NB4 (cell line): ENCODE measurements around the gene ASB18.
A peak's percentile ranks its signal among the peaks of the same experiment; 100 is the strongest.

ENCODE experiments used
- DNase-seq: peaks from one replicate; pipeline ENCODE4 v3.0.0; 2010; ENCODE audit warnings: low read depth
- H3K4me3 ChIP-seq: one replicate; pipeline ENCODE4 v1.5.1; 2011; ENCODE audit warnings: mild to moderate bottlenecking, low read depth, low read length, moderate library complexity
- CTCF ChIP-seq: IDR thresholded peaks from one replicate; pipeline ENCODE4 v1.5.1; 2012; ENCODE audit warnings: low read depth, low read length
- MYC ChIP-seq: IDR thresholded peaks from 2 replicates; pipeline ENCODE4 v1.6.1; 2011; ENCODE audit warnings: low read depth, low read length
- POLR2A ChIP-seq: IDR thresholded peaks from 2 replicates; pipeline ENCODE4 v1.6.1; 2011; ENCODE audit warnings: mild to moderate bottlenecking; ENCODE audit not compliant: insufficient read length; ENCODE audit errors: extremely low read depth
- TF ChIP-seq, protein P1 (sequence below): IDR thresholded peaks from 2 replicates; pipeline ENCODE4 v1.6.1; 2011; ENCODE audit warnings: low read depth, low read length

The ASB18 gene

DNA sequence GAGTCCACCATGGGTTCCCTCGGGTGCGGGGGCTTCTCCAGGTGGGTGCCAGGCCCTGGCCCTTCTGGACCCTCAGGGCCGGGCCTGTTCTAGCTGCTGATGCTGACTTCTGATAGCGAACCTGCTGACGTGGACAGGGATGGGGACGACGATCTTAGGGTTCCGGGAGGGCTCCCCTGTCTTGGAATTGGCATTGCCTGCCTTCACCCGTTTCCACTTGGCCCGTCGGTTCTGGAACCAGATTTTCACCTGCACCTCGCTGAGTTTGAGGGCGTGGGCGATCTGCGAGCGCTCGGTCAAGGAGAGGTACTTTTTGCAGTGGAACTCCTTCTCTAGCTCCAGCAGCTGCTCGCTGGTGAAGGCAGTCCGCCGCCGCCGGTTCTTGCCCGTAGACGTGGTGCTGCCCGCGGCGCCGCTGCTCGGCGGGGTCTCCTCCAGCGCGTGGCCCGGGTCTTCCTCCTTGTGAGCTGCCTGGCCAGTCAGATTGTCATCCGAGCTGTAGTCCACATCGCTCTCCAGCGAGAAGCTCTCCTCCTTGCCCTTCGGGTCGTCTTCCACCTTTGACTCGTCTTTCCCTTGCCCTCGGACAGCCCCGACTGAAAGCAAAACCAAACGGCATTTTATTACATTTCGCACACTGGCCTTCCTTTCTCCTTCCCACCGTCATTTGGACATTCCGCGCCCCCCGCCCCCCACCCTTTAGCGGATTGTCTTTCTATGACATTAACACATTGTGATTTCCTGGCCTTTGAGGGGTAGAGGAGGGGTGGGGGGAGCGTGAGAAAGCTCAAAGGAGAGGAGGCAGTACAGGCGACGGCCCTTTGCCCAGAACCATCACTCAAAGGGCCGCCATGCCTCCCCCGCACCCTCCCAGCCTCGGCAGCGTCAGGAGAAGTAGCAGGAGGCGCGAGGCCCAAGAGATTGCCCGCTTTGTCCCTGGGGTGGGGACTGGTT, 98.1 kb downstream of the ASB18 start:
- peak; percentile 34 for DNase-seq
- TF ChIP-seq MYC (no peak), POLR2A (no peak), CTCF (no peak)
- TF ChIP-seq, protein P1, sequence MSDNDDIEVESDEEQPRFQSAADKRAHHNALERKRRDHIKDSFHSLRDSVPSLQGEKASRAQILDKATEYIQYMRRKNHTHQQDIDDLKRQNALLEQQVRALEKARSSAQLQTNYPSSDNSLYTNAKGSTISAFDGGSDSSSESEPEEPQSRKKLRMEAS: no peak
- no peak overlapping the region for H3K4me3 ChIP-seq

- DNase-seq: no peak
- TF ChIP-seq MYC: no peak
- no peak for TF ChIP-seq POLR2A
- TF ChIP-seq CTCF: no peak
- TF ChIP-seq, protein P1: no peak
- H3K4me3 ChIP-seq: no peak overlapping the region
These were observed 99.0 kb downstream of the ASB18 start for GRCh38 chr2:236164925-236165841.

- no peak for DNase-seq
- no peak overlapping the region for H3K4me3 ChIP-seq
- TF ChIP-seq POLR2A: no peak
- TF ChIP-seq CTCF: no peak
- no peak for TF ChIP-seq MYC
- TF ChIP-seq, protein P1: no peak
These were observed 99.8 kb downstream of the ASB18 start for GRCh38 chr2:236164201-236164924.

DNA sequence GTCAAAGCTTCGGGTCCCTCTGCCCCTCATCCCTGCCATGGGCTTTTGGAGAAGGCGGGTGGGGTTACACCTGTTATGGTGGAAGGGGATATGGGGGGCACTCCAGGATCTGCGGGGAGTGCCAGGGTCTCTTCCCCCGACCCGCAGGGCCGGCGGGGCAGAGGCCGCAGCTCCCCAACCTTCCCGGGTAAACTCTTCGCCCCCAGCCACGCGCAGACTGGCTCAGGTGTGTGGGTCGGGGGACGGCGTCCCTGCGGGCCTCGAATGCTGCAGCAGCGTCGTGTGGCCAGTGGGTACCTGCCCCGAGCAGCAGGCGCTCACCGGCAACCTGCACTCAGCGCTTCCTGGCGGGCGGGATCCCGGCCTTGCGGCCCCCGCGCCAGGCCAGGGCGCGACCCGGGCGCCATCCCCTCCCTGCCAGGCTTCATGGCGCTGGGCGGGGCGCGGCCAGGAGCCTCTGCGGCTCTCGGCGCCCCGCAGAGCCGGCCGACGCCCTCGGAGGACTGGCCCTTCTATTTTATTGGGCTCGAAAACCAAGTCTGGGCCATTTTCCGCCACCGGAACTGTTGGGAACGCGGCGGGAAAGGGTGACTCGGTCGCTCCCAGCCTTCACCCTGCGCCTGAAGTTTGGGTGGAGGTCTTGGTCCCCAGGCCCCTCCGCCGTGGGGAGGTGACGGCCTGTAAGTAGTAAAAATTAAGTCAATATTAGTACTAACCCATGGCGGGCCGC, 100.6 kb downstream of the ASB18 start:
- TF ChIP-seq, protein P1: no peak
- TF ChIP-seq MYC (no peak), CTCF (no peak), POLR2A (no peak)
- no peak for DNase-seq
- no peak overlapping the region for H3K4me3 ChIP-seq

GRCh38 chr2:236162882-236163470, 101.2 kb downstream of the ASB18 start:
- no peak overlapping the region for H3K4me3 ChIP-seq
- no peak for DNase-seq
- TF ChIP-seq MYC (no peak), CTCF (no peak), POLR2A (no peak)
- TF ChIP-seq, protein P1: no peak
